Keratinocyte (primary cell): Measurements from ENCODE around the gene THBS1.

Source experiments
- EZH2 ChIP-seq: IDR thresholded peaks from one replicate; pipeline ENCODE4 v1.6.1; 2012; ENCODE audit warnings: inconsistent platforms, mild to moderate bottlenecking, low read length, moderate library complexity
- TF ChIP-seq, protein P1 (sequence below), 3 experiments: IDR thresholded peaks in 1 of 3; conservative IDR thresholded peaks in 1 of 3; optimal IDR thresholded peaks in 1 of 3; 2 replicates in 2 of 3; 3 replicates in 1 of 3; pipeline versions ENCODE3 to v1.5.1; 2011; ENCODE audit warnings: low read length in 3 of 3, mild to moderate bottlenecking in 3 of 3, moderate library complexity in 2 of 3, control low read depth in 1 of 3, inconsistent platforms in 1 of 3; ENCODE audit not compliant: insufficient read depth in 2 of 3; ENCODE audit errors: extremely low read depth in 1 of 3

GRCh38 chr15:39587096-39587721 is 6.3 kb downstream of the THBS1 start:
- TF ChIP-seq, protein P1, sequence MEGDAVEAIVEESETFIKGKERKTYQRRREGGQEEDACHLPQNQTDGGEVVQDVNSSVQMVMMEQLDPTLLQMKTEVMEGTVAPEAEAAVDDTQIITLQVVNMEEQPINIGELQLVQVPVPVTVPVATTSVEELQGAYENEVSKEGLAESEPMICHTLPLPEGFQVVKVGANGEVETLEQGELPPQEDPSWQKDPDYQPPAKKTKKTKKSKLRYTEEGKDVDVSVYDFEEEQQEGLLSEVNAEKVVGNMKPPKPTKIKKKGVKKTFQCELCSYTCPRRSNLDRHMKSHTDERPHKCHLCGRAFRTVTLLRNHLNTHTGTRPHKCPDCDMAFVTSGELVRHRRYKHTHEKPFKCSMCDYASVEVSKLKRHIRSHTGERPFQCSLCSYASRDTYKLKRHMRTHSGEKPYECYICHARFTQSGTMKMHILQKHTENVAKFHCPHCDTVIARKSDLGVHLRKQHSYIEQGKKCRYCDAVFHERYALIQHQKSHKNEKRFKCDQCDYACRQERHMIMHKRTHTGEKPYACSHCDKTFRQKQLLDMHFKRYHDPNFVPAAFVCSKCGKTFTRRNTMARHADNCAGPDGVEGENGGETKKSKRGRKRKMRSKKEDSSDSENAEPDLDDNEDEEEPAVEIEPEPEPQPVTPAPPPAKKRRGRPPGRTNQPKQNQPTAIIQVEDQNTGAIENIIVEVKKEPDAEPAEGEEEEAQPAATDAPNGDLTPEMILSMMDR (optimal IDR thresholded peaks at IDR 0.05 in 1 of 3, IDR thresholded peaks at IDR 0.05 in 1 of 3, conservative IDR thresholded peaks at IDR 0.05 in 1 of 3; ENCODE audit: extremely low read depth in 1 of 3, insufficient read depth in 2 of 3, low read length in 3 of 3), result no peak
- no peak for TF ChIP-seq EZH2
